Epithelial cell of esophagus (primary cell): ENCODE measurements around the gene MUC5AC.

ENCODE experiments used
- DNase-seq: peaks from one replicate; pipeline ENCODE4 v3.0.0; 2010; ENCODE audit warnings: low read depth
- H3K4me3 ChIP-seq: 2 replicates; pipeline ENCODE4 v1.5.1; 2011; ENCODE audit warnings: mild to moderate bottlenecking, low read length, control low read depth
- TF ChIP-seq, protein P1 (sequence below): IDR thresholded peaks from 2 replicates; pipeline ENCODE4 v1.5.1; 2011; ENCODE audit warnings: low read depth, mild to moderate bottlenecking, low read length, control low read depth, inconsistent platforms; ENCODE audit not compliant: insufficient read depth; ENCODE audit errors: missing control alignments

The MUC5AC gene

DNA sequence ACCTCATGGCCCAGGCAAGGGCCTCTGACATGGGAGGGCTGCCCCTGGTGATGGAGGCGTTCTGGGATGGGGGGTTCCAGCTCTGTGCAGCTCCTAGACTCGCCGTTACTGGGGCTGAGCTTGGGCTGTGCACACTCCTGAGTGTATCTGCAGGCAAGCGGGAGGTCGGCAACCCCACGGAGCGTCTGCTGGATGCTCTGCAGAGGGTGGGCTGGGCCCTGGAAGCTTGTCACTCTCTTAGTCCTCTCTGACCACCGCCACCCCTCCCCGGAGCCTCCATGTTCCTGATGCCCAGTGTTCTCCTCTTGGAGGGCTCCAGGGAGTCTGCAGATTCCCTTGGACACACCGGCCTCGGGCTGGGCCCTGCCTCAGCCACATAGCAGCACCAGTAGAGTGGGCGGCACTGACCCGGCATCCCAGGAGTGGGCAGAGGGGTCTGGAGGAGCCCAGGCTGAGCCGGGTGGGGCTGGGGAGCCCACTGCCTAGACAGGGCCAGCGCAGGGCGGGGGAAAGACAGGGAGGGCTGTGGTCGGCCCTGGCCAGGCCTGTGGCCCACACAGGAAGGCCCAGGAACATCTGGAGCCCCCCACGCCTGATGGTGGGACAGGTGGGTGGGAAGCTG, 44.5 kb downstream of the MUC5AC start:
- DNase-seq: no peak
- TF ChIP-seq, protein P1, sequence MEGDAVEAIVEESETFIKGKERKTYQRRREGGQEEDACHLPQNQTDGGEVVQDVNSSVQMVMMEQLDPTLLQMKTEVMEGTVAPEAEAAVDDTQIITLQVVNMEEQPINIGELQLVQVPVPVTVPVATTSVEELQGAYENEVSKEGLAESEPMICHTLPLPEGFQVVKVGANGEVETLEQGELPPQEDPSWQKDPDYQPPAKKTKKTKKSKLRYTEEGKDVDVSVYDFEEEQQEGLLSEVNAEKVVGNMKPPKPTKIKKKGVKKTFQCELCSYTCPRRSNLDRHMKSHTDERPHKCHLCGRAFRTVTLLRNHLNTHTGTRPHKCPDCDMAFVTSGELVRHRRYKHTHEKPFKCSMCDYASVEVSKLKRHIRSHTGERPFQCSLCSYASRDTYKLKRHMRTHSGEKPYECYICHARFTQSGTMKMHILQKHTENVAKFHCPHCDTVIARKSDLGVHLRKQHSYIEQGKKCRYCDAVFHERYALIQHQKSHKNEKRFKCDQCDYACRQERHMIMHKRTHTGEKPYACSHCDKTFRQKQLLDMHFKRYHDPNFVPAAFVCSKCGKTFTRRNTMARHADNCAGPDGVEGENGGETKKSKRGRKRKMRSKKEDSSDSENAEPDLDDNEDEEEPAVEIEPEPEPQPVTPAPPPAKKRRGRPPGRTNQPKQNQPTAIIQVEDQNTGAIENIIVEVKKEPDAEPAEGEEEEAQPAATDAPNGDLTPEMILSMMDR: no peak

DNA sequence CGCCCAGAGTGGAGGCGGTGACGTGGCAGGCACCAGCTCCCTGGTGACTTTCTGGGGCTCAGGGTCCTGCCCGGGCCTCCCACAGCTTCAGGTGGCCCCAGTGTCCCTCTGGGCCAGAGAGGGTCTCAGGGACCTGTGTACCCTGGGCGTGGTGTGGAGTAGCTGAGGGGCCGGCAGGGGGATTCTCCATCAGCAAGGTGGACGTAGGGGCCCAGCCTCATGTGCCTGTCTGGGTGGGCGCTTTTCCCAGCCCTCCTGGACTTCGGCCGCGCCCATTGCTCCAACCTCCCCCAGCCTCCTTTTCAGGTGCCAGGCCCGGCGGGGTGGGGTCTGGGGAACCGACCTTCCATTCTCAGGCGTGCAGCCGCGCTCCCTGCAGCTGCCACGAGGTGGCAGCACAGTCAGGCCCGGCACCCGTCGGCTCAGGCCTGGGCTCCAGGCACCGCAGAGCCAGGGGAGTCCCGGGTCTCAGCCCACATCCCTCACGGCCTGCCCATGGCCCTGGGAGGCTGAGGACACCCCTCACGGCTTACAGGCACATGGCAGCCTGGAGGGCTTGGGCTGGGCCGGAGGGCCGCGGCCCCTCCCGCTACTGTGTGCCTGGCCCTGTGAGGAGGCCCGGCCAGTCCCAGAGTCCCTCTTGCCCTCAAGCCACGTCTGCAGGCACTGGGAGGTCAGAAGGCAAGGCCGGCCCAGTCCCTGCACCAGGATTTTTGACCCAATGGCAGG, 45.2 kb downstream of the MUC5AC start:
- peak; percentile 15 for DNase-seq
- H3K4me3 ChIP-seq: no peak overlapping the region
- TF ChIP-seq, protein P1: peak; percentile 75

More for the DNA sequence above, 44.5 kb downstream of the MUC5AC start:
- no peak overlapping the region for H3K4me3 ChIP-seq

DNA sequence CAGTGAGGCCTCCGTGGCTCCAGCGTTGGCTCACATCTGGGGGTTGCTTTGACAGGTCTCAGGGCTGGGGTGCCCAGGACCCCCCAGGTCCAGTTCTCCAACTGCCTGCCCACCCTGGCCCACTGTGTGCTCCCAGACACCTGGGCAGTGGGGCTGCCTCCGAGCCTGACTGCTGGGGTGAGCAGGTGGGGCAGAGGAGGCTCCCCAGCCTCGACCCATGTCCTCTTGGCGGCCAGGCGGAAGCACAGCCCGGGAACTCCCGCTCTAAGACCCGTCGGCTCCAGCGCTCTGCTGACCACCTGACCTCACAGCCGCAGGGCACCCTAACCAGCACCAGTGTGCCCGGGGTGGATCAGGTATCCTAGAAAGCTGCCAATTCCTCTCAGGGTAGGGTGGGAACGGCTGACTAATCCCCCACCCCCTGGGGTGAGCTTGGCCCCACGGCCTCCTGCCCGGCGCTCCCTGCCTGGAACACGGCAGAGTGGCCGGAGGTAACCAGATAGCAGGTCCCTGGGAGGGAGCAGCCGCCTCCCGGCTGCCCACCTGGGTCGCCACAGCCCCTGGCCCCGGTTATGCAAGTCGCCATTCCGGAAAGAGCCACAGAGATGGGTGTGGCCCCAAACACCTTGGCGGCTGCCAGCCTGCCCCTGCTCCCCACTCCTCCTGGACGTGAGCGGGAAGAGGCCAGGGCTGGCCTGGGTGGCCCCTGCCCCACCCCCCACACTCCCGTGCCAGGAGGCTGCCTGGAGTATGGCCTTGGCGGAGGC, 45.9 kb downstream of the MUC5AC start:
- no peak for DNase-seq
- TF ChIP-seq, protein P1: no peak

DNA sequence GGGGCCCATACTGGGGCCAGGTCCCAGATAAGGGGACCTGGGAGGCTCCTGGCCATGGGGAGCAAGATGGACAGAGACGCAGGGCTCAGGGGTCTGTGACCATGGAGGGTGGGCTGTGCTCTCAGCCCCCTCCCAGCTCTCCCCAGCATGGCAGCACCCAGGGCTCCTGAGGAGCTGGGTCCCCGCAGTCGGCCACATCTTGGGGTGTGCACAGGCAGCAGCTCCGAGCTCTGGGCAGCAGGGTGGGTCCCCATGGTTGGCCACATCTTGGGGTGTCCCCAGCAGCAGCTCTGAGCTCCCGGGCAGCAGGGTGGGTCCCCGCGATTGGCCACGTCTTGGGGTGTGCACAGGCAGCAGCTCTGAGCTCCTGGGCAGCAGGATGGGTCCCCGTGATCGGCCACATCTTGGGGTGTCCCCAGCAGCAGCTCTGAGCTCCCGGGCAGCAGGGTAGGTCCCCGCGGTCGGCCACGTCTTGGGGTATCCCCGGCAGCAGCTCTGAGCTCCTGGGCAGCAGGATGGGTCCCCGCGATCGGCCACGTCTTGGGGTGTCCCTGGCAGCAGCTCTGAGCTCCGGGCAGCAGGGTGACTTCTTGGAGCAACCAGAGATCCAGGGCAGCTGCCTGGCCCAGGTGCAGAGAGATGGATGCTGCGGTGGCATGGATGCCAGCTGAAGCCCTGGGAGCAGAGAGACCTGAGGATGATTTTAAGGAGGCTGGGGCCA, 46.8 kb downstream of the MUC5AC start:
- H3K4me3 ChIP-seq: no peak overlapping the region
- TF ChIP-seq, protein P1: no peak
- no peak for DNase-seq

More for the DNA sequence above, 45.9 kb downstream of the MUC5AC start:
- H3K4me3 ChIP-seq: no peak overlapping the region

DNA sequence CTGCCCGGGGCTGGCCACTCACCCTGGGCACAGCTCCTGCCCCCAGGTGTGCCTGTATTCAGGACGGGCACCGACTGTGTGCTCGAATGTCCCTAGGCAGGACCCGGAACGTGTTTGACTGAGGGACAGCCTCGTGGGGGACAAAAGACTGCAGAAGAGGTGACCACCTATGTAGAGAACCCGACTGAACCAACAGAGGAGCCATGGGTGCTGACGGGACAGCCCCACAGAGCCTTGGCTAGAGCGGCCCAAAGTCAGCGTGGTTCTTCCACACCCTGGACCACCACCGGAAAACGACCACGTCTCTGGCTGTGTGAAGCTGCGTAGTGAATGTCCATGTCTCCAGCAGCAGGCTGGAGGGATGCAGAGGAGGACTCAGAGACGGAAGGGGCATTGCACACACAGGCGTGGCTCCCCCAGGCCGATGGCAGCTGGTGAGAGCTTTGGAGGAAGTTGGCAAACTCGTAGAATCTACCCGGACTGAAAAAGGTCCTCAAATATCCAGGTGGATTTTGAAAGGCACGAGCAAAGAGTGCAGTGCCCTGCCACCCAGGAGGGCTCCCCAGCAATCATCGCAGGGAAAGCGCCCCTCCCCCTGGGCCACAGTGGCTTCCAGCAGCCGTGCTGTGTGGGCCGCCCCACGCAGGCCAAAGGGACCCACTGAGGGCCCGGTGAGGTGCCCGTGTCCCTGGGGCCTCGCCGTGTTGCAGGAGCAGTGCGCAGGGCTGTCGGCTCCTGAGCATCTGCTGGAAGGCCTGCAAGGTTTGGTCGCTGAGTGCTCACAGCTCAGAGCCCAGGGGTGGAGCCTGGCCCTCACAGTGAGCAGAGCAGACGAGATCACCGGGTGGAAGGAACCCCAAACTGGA, 47.6 kb downstream of the MUC5AC start:
- TF ChIP-seq, protein P1: no peak
- H3K4me3 ChIP-seq: no peak overlapping the region
- no peak for DNase-seq

DNA sequence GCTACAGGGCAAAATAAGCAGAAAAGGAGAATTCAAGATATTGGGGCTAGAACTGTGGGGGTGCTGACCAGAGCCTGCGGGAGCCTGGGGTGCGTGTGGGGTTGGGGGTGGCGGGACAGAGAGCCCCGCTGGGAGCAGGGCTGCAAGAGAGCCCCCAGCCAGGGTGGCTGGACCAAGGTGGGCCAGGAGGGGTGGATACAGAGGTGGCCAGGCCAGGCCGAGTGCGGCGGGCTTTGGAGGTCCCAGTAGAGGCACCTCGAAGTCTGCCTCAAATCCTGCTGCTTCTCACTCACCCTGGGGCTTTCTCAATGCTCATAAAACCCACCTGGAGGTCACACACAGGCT, 48.2 kb downstream of the MUC5AC start:
- DNase-seq: no peak
- no peak overlapping the region for H3K4me3 ChIP-seq
- TF ChIP-seq, protein P1: no peak
